NCI-H1694 treated with DMSO at 0.1 percent for 48 hours (cell line): Measurements from ENCODE around the gene CFTR.
"Not testable (repeated sequence)": the region's sequence is repeated elsewhere in the genome, so short reads cannot be mapped to it uniquely, and the experiment has no call there.

Source experiments
- DNase-seq: peaks from one replicate; lab custom pipeline; 2025; lab: John Stamatoyannopoulos, UW

The CFTR gene

DNA sequence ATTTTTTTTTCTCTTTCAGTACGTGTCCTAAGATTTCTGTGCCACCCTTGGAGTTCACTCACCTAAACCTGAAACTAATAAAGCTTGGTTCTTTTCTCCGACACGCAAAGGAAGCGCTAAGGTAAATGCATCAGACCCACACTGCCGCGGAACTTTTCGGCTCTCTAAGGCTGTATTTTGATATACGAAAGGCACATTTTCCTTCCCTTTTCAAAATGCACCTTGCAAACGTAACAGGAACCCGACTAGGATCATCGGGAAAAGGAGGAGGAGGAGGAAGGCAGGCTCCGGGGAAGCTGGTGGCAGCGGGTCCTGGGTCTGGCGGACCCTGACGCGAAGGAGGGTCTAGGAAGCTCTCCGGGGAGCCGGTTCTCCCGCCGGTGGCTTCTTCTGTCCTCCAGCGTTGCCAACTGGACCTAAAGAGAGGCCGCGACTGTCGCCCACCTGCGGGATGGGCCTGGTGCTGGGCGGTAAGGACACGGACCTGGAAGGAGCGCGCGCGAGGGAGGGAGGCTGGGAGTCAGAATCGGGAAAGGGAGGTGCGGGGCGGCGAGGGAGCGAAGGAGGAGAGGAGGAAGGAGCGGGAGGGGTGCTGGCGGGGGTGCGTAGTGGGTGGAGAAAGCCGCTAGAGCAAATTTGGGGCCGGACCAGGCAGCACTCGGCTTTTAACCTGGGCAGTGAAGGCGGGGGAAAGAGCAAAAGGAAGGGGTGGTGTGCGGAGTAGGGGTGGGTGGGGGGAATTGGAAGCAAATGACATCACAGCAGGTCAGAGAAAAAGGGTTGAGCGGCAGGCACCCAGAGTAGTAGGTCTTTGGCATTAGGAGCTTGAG, at the start of gene CFTR:
Gene CFTR (plus strand): TSS at position 801 of the 830 bp plus-strand sequence. CDS start 70 bp downstream, outside the sequence.
- DNase-seq: no peak

- DNase-seq: no peak
These were observed 44.3 kb upstream of the CFTR start for GRCh38 chr7:117435475-117436043.

GRCh38 chr7:117444646-117445045, 35.2 kb upstream of the CFTR start:
- no peak for DNase-seq

GRCh38 chr7:117445206-117445605, 34.6 kb upstream of the CFTR start:
- no peak for DNase-seq

GRCh38 chr7:117446220-117446815, 33.5 kb upstream of the CFTR start:
- DNase-seq: no peak

- DNase-seq: no peak
These were observed 31.2 kb upstream of the CFTR start for GRCh38 chr7:117448655-117449054.

- peak; percentile 30 for DNase-seq
These were observed 20.7 kb upstream of the CFTR start for GRCh38 chr7:117458977-117459583.

DNA sequence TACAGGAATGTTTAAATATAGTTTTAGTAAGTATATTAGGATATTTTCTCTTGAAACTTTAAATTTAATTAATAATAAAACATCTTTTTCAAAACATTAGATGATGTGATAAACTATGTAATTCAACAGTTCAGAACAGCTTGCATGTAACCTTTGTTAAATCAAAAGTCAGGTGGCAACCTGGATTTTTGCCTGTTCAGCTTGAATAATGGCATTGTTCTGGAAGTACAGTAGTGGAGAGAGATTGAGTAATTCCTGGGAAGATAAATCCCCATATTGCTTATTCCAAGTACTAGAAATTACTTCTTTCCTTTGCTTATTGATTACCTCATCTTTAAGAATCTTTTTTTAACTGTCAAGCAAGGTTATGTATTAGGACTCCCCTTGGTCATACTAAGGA, 20.1 kb upstream of the CFTR start:
- no peak for DNase-seq

GRCh38 chr7:117460815-117461214, 19.0 kb upstream of the CFTR start:
- not testable (repeated sequence) for DNase-seq

- DNase-seq: no peak
These were observed 11.7 kb upstream of the CFTR start for GRCh38 chr7:117468174-117468573.

GRCh38 chr7:117470777-117471176, 9.0 kb upstream of the CFTR start:
- DNase-seq: no peak

DNA sequence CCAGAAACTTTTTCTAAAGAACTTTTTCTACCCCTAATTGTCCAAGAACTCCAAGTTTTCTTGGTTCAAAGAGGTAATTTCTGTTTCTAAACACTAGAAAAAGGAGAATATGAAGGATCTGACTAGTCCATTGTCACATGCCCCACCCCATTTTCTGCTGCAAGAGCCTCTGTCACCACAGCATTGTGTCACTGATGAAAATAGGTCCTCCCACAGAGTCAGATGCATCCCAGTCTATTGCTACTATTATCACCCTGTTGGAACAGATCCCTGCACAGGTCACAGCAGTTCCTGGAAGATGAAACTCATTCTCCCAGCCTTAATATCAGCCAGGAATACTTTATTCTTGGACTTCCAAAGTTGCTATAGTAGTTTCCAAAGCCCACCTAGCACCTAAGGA, 7.5 kb upstream of the CFTR start:
- DNase-seq: no peak

- no peak for DNase-seq
These were observed 3.1 kb upstream of the CFTR start for GRCh38 chr7:117476557-117477215.

DNA sequence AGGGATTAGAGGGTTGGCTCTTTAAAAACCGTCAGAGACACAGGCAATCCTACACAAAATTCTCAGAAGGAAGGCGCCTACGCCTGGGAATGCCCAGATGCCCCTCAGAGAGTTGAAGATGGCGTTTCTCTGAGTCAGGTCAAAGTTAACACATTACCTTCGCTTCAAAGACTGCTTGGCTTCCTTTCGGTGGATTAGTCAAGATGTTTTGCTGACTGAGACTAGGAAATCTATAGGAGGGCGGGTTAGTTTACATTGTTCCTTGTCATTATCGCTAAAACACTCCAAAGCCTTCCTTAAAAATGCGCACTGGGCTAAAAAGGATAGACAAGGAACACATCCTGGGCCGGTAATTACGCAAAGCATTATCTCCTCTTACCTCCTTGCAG, 995 bp upstream of the CFTR start:
- no peak for DNase-seq

GRCh38 chr7:117480055-117480362, 184 bp downstream of the CFTR start:
- no peak for DNase-seq

GRCh38 chr7:117480978-117481377, 1.2 kb downstream of the CFTR start:
- no peak for DNase-seq

DNA sequence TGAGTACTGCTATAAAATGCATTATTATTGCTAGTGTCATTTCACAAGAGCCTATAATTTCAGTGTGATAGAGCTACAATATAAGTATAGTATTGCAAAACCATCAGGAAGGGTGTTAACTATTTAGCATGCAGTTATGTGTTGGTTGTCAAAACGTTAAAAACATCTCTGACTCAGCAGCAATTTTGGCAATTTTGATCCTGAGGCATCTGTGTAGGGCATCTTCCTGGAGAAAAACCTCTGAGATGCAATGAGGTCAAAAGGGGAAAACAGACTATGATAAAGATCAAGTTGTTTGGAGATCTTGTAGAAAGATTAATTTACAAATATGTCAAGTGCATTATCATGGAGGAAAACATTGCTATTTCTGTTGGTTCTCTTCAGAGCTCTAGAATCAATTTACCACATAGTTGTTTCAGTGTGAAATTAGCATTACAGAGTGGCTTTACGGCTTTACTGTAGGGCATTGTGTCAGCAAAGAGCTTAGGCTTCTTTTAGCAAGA, 5.3 kb downstream of the CFTR start:
- DNase-seq: no peak

DNA sequence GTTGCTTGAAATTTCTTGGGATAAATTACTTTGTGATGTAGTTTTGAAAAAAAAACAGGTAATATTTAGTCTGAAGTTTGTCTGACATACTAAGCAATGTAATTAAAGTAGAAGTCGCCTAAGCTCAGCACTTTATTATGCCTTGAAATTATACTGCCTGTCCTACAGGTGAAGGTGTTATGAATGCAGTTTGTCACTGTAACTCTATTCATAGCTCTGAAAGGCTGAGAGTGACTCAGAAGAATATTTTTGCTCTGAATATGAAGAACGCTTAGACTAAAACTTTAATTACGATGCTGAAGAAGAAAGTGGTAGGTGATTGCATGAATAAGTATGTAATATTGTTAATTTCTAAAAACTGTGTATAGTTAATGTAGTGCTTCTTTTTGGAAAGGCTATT, 9.2 kb downstream of the CFTR start:
- DNase-seq: no peak

GRCh38 chr7:117489430-117489829, 9.6 kb downstream of the CFTR start:
- DNase-seq: no peak

DNA sequence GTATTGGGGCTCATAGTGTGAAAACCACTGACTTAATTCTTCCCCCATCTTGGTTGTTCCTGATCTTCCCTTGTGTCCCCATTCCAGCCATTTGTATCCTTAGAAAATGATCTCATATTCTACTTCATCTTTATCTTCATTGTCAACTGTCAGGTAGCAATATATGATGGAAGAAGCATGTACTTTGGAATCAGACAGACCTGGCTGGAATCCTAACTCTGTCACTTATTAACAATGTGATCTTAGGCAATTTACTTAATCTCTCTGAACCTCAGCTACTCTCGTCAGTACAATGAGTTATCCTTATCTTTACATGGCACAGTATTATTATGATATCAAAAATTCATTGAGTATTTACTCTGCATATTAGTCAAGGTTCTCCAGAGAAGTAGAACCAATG, 10.1 kb downstream of the CFTR start:
- no peak for DNase-seq

DNA sequence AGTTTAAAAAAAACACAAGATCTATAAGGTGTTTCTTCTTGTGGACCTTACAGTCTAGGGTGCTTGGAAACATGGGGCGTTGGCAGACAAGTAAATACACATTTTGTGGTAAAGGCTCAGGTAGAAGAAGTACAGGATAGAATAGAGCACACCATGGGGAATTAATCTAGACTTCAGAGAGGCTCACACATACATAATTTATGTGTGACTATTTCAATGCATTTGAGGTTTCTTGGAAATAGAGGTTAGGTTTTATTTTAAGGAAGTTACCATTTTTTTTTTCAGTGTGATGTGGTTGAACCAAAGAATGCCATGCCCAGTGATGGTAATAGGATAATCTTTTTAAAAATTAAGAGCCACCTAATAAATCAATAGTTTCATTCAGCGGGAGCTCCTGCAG, 12.8 kb downstream of the CFTR start:
- no peak for DNase-seq

GRCh38 chr7:117493460-117493859, 13.6 kb downstream of the CFTR start:
- no peak for DNase-seq
